Body of pancreas (tissue), 4 donors: Measurements from ENCODE around the gene RNASEH2C.

Experiments
- POLR2A ChIP-seq, 3 donors: fragments of 450-650 bp; IDR thresholded peaks; one replicate each; pipeline ENCODE4 v1.6.1; 2016; ENCODE audit warnings: antibody characterized with exemption in 3 of 3, mild to moderate bottlenecking in 2 of 3
- TF ChIP-seq, protein P1 (sequence below), 7 experiments: fragments of 450-650 bp in 4 of 7; fragments of 200-600 bp in 3 of 7; sonication (generic) in 3 of 7; IDR thresholded peaks; one replicate each; pipeline ENCODE4 v1.5.1; 2016 to 2019; ENCODE audit warnings: antibody characterized with exemption in 7 of 7

GRCh38 chr11:65714433-65714832 is 6.2 kb downstream of the RNASEH2C start:
- no peak for TF ChIP-seq POLR2A (IDR thresholded peaks at IDR 0.05)
- TF ChIP-seq, protein P1, sequence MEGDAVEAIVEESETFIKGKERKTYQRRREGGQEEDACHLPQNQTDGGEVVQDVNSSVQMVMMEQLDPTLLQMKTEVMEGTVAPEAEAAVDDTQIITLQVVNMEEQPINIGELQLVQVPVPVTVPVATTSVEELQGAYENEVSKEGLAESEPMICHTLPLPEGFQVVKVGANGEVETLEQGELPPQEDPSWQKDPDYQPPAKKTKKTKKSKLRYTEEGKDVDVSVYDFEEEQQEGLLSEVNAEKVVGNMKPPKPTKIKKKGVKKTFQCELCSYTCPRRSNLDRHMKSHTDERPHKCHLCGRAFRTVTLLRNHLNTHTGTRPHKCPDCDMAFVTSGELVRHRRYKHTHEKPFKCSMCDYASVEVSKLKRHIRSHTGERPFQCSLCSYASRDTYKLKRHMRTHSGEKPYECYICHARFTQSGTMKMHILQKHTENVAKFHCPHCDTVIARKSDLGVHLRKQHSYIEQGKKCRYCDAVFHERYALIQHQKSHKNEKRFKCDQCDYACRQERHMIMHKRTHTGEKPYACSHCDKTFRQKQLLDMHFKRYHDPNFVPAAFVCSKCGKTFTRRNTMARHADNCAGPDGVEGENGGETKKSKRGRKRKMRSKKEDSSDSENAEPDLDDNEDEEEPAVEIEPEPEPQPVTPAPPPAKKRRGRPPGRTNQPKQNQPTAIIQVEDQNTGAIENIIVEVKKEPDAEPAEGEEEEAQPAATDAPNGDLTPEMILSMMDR (IDR thresholded peaks at IDR 0.05): no peak
